NCI-H2196 (cell line): ENCODE data around the gene RAB11FIP4.
"Not testable (repeated sequence)": the region's sequence is repeated elsewhere in the genome, so short reads cannot be mapped to it uniquely, and the experiment has no call there.

Experiments used
- DNase-seq: peaks from one replicate; lab custom pipeline; 2025; ENCODE audit not compliant: unreplicated experiment; lab: John Stamatoyannopoulos, UW

The RAB11FIP4 gene

DNA sequence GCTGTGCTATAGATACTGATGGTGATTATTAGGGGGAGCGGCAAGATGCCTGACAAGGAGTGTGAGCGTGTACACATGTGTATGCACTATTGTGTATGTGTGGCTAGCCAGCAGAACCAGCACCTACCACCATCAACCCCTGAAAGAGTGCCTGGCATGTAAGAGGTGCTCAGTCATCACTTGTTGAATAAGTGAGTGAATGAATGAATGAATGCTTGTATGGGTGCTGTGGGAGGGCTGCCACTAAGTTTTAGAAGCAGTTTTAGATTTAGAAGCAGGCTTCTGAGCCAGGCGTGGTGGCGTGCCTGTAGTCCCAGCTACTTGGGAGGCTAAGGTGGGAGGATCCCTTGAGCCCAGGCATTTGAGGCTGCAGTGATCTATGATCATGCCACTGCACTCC is 37.0 kb downstream of the RAB11FIP4 start:
- DNase-seq: no peak

DNA sequence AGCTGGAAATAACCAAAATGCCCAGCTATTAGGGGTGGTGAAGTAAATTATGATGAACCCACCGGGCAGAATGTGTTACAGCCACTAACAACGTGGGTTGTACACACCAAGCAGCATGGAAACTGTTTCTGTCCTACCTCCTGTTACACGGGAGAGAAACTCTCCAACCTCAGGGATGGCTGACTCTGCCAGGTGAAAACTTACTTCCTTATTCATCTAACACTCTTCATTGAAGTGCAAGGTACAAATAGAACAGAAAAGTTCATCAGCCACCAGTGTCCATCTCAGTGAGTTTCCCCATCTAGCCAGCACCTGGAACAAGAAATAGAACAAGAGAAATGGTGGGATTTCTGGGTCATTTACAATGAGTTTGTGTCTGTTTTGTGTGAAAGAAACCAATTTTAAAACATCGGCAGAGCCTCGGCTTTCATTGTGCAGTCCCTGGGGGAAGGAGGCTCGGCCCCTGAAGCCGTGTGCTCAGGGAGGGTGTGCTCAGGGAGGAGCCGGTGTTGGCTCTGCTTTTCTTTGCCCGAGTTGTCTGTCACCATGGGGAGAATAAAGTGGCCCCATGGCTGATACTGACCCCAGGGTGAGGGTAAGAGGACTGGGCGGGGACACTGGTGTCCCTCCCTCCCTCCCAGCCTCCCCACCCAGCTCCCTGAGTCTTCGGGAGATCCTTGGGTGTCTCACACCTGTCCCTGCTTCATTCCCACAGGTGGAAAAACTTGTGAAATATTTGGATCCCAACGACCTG is 39.8 kb downstream of the RAB11FIP4 start:
- DNase-seq: no peak

GRCh38 chr17:31431852-31432658 is 40.6 kb downstream of the RAB11FIP4 start:
- no peak for DNase-seq

GRCh38 chr17:31433091-31433790 is 41.8 kb downstream of the RAB11FIP4 start:
- DNase-seq: no peak

DNA sequence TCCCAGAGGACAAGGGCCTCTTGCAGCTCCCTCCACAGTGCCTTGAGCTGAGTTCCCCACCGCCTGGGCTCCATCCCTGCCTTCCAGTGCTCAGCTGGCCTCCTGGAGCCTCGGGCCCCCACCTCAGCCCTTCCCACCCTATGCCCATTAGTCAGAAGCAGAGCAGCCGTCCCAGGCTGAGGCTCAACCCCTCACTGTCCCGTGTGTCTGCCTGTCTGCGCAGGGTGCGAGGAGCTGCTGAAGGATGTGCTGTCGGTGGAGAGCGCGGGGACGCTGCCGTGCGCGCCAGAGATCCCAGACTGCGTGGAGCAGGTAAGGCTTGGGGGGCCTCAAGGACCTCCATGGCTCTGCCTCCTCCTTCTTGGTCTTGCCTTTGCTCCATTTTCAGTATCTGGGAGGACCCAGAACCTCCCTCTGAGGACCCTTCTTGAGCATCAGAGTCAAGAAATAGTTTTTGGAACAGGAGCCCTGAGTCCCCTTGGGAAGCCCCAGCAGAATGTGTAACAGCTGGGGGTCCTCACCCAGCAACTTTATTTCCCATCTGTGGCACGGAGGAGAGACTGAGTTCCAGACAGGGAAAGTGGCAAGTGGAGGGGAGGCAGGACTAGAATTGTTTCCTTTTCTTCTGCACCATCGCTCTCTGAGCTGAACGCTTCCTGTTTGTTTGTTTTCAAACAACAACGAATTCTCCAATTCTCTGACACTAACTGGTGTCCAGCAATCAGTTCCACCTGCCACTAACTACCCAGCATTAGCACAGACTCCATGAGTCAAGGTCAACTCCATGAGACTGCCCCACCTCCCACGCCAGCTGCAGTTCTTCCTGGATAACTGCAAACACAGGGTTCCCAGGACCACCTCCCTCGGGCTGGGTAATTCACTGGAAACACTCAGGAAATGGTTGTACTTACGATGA is 42.6 kb downstream of the RAB11FIP4 start:
- DNase-seq: no peak

GRCh38 chr17:31434727-31435050 is 43.2 kb downstream of the RAB11FIP4 start:
- DNase-seq: no peak

DNA sequence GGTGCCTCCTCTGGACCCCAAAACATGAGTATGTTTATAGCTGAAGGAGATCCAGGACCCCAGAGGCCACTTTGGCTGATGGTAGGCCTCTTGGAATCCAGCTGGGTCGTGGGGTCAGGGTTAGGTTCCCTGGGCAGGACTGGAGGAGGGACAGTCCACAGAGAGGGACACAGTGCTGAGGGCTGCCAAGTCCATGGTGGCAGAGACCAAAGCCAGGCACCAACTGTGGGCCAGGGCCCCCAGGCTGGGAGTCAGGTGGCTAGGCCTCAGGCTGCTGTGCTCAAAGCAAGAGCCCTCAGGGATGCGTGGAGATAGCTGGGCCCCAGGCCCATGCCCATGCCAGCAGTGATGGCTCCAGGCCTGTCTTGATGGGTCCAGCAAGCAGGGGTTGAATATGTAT is 44.1 kb downstream of the RAB11FIP4 start:
- DNase-seq: no peak

GRCh38 chr17:31437720-31438400 is 46.4 kb downstream of the RAB11FIP4 start:
- DNase-seq: no peak

DNA sequence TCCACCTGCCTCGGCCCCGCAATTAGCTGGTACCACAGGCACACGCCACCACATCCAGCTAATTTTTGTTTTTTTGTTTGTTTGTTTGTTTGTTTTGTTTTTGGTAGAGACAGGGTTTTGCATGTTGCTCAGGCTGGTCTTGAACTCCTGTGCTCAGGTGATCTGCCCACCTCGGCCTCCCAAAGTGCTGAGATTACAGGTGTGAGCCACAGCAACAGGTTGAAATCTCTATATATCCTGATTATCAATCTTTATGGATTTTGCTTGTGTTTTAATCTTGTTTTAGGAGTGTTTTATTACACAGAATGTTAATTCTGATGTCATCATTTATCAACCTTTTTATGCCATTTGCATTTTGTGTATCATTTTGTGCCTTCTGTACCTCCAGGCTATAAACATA is 48.2 kb downstream of the RAB11FIP4 start:
- no peak for DNase-seq

DNA sequence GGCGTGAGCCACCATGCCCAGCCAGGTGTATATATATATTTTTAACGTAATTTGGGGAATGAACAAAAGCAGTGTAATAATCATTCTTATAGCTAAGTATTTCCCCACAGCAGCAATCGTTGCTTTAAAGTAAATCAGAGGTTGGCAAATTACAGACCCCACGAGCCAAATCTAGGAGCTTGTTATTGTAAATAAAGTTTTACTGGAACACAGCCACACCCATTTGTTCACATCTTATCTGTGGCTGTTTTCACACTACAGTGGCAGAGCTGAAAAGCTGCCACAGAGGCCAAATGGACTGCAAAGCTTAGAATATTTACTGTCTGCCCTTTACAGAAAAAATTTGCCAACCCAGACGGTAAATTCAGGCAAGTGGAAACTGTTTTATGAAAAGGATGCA is 50.8 kb downstream of the RAB11FIP4 start:
- no peak for DNase-seq

GRCh38 chr17:31442856-31443255 is 51.4 kb downstream of the RAB11FIP4 start:
- DNase-seq: not testable (repeated sequence)

- no peak for DNase-seq
Measured at GRCh38 chr17:31443386-31443785, 51.9 kb downstream of the RAB11FIP4 start.

GRCh38 chr17:31444026-31444425 is 52.6 kb downstream of the RAB11FIP4 start:
- no peak for DNase-seq

DNA sequence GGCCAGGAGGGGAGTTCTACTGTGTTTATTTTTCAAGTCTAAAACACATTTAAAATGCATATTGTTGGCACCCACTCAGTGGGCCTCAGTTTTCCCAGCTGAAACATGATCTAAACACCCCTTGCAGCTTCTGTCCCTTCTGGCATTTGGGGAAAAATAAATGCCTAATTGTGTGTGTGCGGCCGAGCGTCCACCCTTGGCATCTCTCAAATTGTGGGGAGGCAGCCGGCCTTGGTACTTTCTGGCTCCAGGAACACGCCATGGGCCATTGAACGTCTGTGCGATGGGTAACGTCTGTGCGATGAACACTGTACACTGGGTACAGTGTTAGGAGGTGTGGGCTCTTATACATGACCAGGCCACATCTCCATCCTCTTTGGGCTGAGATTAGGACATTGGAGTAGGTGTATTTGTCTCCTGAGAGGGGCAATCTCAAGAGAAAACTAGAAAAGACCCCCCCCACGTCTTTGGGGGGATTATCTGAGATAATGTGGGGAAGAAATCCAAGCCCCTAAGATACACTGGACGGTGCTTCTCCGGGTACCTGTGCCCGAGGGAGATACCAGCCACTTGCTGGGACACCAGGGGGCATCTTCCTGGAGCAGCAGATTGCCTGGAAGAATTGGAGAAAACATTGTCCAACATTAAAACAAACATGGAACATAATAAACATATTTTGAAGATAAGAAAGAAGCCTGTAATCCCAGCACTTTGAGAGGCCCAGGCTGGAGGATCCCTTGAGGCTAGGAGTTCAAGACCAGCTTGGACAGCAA is 54.9 kb downstream of the RAB11FIP4 start:
- no peak for DNase-seq

DNA sequence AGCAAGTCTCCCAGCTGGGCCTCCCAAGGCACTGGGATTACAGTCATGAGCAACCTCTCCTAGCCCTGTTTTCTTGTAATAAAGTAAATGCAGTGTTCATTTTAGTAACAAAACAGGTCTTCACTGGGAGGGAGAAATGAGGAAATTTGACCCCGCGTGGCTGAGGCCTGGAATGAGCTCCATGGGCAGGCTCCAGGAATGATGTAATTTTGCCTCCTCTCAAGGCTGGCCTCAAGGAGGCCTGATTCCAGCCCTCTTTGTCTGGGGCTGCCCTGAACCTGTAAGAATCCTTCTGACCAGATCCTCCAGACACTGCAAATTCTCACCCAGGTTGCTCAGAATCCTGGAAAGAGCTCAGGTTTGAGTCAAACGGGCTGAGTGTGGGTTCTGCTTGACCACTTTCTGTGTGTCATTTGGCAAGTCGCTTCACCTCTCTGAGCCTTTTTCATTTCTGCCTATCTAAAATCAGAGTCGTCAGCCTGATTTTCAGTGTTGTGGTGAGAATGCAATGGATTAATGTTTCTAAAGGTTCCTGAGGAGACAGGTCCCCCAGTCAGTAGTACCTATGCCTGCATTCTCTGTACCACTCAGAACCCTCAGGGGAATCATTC is 57.1 kb downstream of the RAB11FIP4 start:
- DNase-seq: no peak

GRCh38 chr17:31449111-31449510 is 57.6 kb downstream of the RAB11FIP4 start:
- DNase-seq: no peak

DNA sequence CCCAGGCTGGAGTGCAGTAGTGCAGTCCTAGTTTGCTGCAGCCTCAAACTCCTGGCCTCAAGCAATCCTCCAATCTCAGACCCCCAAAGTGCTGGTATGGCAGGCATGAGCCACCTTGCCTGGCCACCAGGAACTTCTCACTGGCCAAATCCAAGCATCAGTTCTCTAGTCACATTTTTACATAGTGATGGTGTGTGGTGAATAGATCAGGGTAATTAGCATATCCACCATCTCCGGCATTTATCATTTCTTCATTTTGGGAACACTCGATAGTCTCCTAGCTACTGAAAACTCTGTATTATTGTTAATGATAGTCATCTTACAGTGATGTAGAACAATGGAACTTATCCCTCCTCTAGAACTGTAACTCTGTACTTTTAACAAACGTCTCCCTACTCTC is 58.3 kb downstream of the RAB11FIP4 start:
- DNase-seq: no peak

DNA sequence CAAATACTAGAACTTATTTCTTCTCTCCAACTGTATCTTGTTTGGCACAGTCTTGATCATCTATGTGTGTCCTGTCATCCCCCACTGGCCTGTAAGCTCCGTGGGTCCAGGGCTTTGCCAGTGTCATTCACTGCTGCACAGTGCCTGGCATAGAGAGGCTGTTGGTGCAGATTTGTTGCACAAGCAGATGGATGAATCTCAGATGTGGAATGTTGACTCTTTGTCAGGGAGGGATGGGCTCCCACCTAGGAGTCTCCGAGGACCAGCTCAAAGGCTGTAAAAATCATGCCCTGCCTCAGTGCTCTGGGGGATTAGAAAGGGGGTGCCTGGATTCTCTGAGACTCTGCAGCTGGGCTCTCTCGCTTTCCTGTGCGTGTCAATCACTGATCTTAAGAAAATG is 60.6 kb downstream of the RAB11FIP4 start:
- DNase-seq: no peak

GRCh38 chr17:31452561-31453110 is 61.2 kb downstream of the RAB11FIP4 start:
- DNase-seq: no peak
